ENCODE data around the gene CBX7.

GRCh38 chr22:39177456-39177775 lies 24.9 kb upstream of the CBX7 start:
- TF ChIP-seq POLR2AphosphoS5 (IDR thresholded peaks at IDR 0.05; ENCODE audit: borderline replicate concordance, low read depth, low read length) (no peak), EZH2 (IDR thresholded peaks at IDR 0.05) (no peak)
